NB4 (cell line): ENCODE data around the gene RAD51C.
"Not testable (repeated sequence)": the region's sequence is repeated elsewhere in the genome, so short reads cannot be mapped to it uniquely, and the experiment has no call there.

ENCODE experiments used
- DNase-seq: peaks from one replicate; pipeline ENCODE4 v3.0.0; 2010; ENCODE audit warnings: low read depth
- H3K4me3 ChIP-seq: one replicate; pipeline ENCODE4 v1.5.1; 2011; ENCODE audit warnings: mild to moderate bottlenecking, low read depth, low read length, moderate library complexity
- CTCF ChIP-seq: IDR thresholded peaks from one replicate; pipeline ENCODE4 v1.5.1; 2012; ENCODE audit warnings: low read depth, low read length
- MYC ChIP-seq: IDR thresholded peaks from 2 replicates; pipeline ENCODE4 v1.6.1; 2011; ENCODE audit warnings: low read depth, low read length
- POLR2A ChIP-seq: IDR thresholded peaks from 2 replicates; pipeline ENCODE4 v1.6.1; 2011; ENCODE audit warnings: mild to moderate bottlenecking; ENCODE audit not compliant: insufficient read length; ENCODE audit errors: extremely low read depth
- TF ChIP-seq, protein P1 (sequence below): IDR thresholded peaks from 2 replicates; pipeline ENCODE4 v1.6.1; 2011; ENCODE audit warnings: low read depth, low read length

RAD51C gene

DNA sequence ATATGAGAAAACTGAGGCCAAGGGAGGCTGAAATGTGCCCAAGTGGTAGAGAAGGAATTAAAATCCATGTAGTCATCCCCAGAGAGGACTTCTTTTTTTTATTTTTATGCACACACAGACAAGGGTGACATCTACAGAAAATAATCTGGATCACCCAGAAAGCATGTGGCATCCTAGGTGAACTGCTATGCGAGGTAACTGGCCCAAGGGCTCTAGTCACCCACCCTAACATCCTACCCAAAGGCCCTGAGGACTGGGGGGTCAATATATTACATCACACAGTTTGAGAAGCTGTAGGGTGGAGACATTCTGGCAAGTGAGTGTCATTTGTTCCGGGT lies 23.8 kb upstream of the RAD51C start:
- no peak for TF ChIP-seq CTCF
- TF ChIP-seq MYC, result no peak
- TF ChIP-seq POLR2A, result no peak
- TF ChIP-seq, protein P1, sequence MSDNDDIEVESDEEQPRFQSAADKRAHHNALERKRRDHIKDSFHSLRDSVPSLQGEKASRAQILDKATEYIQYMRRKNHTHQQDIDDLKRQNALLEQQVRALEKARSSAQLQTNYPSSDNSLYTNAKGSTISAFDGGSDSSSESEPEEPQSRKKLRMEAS, result no peak
- no peak overlapping the region for H3K4me3 ChIP-seq
- no peak for DNase-seq

DNA sequence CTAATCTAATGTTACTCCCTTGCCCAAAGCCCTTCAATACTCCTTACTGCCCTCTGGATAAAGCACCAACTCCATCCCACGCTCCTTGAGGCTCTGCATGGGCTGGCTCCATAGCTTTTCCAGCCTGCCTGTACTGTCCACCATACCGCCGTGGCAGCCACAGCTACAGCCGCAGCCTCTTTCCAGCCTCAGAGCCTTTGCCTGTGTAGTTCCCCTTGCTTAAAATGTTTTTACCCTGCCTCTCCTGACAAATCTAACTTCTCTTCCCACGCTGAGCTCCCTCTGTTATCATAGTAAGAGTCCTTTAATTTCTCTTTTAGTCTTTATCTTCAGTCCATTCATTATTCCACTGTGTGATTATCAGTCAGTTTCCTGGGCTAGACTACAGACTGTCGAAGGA lies 22.5 kb upstream of the RAD51C start:
- H3K4me3 ChIP-seq, result no peak overlapping the region
- TF ChIP-seq, protein P1, result no peak
- no peak for TF ChIP-seq CTCF
- no peak for TF ChIP-seq MYC
- TF ChIP-seq POLR2A, result no peak
- no peak for DNase-seq

GRCh38 chr17:58671969-58672368 lies 20.4 kb upstream of the RAD51C start:
- TF ChIP-seq, protein P1, result no peak
- TF ChIP-seq POLR2A, result no peak
- TF ChIP-seq MYC, result no peak
- no peak for DNase-seq
- no peak overlapping the region for H3K4me3 ChIP-seq

DNA sequence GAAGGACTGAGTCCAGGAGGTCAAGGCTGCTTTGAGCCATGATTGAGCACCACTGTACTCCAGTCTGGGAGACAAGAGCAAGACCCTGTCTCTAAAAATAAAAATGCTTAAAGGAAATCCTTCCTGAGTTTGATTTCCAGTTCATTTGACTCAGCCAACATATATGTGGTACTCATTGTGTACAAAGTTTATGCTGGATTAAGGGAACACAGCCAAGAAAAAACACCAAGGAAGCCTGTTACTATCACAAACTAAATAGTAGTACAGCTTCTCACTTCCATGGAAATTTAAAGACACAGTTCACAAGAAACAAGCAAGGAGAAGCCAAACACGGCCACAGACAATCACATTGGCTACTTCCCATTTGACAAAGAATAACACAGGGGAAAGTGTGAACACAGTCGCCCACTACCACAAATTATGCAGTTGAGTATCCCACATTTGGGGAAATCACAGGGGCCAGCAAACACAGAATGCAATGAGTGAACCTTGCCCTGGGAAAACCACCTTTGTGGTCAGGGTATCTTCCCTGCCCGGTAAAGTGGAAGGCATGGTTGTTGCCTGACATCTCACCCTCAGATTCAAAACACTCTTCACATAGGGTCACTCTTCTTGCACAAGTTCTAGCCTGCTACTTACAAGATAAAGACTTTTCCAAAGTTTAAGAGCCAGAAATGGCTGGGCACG lies 15.1 kb upstream of the RAD51C start:
- DNase-seq, result no peak
- H3K4me3 ChIP-seq, result no peak overlapping the region
- TF ChIP-seq, protein P1, result no peak
- TF ChIP-seq MYC (no peak), POLR2A (no peak), CTCF (no peak)

- DNase-seq, H3K4me3 ChIP-seq: not testable (repeated sequence)
Measured at GRCh38 chr17:58678287-58678686, 14.1 kb upstream of the RAD51C start.

DNA sequence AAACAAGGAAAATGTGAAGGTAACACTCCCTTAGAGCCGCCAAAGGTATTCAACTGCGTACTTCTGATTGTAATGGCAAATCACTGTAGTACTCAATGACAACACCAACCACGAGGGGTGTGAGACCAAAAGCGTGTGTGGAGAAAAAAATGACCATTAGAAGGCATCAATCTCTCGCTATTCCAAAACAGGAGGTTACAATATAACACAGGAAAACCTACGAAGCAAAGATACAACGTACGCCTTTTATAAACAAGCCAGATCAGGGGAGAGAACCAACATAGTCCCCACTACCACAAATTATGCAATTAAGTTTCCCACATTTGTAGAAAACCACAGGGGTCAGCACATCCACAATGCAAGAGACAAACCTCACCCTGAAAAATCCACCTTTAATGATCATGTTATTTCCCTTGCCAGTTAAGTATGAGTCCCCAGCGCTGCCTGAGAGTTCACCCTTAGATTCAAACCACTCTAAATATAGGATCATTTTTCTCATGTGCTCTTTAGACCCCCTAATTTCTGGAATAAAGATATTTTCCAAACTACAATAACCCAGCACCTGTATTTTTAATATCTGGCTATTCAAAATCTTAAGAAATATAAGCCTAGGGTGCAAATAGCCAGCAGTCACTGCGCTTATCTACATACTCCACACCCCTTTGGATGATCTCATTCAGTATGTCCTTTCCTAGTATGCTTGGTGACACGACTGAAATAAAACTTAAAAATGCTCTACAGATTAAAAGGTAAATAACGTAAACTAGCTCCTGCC lies 13.0 kb upstream of the RAD51C start:
- no peak overlapping the region for H3K4me3 ChIP-seq
- TF ChIP-seq, protein P1, result 0 out of 2 replicates have a peak, but pooled peaks have one; percentile 9
- TF ChIP-seq CTCF, result no peak
- peak; percentile 97 for TF ChIP-seq POLR2A
- peak; percentile 45; the same call in 1 of the 2 replicates for TF ChIP-seq MYC
- DNase-seq, result peak; percentile 91
